A549 (cell line): ENCODE measurements around the gene NRGN.

Source experiments
- POLR2A ChIP-seq: IDR thresholded peaks from 2 replicates; pipeline ENCODE4 v1.6.1; 2012; ENCODE audit warnings: mild to moderate bottlenecking, low read length
- TP53 ChIP-seq: fragments of 250-450 bp; sonication (Bioruptor Pico); IDR thresholded peaks from 2 replicates; pipeline ENCODE4 v1.5.0; 2021; ENCODE audit warnings: mild to moderate bottlenecking, moderate library complexity
- TF ChIP-seq, protein P1 (sequence below): fragments of 200-600 bp; sonication (generic); IDR thresholded peaks from 2 replicates; pipeline ENCODE4 v1.6.1; 2016; ENCODE audit warnings: antibody characterized with exemption, mild to moderate bottlenecking, moderate library complexity
- TF ChIP-seq, protein P2 (sequence below): fragments of 250-450 bp; sonication (Bioruptor Pico); IDR thresholded peaks from 2 replicates; pipeline ENCODE4 v1.5.0; 2021; ENCODE audit warnings: mild to moderate bottlenecking, moderate library complexity, borderline replicate concordance
- TF ChIP-seq, protein P3 (sequence below): fragments of >200 bp; sonication (Bioruptor Twin); formaldehyde crosslinking; IDR thresholded peaks from 3 replicates; pipeline ENCODE4 v1.5.1; 2016

DNA sequence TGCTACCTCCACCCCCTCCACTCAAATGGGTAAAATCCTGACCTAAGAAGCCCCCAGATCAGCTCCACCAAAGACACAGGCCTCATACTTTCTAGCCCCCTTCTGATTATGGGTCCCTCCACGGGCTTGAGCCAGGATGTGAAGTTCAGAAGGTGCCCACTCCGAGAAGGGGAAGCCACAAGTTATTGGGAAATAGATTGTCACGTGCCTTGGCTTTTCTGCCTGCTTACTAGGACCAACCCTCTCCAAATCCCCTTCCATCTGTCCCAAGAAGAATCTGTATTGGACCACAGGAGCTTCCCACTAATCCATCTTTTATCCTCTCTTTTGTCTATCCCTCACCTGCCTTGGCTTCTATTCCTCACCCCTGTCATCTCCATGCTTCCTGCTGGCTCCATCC lies 3.0 kb upstream of the NRGN start:
- TF ChIP-seq, protein P1, sequence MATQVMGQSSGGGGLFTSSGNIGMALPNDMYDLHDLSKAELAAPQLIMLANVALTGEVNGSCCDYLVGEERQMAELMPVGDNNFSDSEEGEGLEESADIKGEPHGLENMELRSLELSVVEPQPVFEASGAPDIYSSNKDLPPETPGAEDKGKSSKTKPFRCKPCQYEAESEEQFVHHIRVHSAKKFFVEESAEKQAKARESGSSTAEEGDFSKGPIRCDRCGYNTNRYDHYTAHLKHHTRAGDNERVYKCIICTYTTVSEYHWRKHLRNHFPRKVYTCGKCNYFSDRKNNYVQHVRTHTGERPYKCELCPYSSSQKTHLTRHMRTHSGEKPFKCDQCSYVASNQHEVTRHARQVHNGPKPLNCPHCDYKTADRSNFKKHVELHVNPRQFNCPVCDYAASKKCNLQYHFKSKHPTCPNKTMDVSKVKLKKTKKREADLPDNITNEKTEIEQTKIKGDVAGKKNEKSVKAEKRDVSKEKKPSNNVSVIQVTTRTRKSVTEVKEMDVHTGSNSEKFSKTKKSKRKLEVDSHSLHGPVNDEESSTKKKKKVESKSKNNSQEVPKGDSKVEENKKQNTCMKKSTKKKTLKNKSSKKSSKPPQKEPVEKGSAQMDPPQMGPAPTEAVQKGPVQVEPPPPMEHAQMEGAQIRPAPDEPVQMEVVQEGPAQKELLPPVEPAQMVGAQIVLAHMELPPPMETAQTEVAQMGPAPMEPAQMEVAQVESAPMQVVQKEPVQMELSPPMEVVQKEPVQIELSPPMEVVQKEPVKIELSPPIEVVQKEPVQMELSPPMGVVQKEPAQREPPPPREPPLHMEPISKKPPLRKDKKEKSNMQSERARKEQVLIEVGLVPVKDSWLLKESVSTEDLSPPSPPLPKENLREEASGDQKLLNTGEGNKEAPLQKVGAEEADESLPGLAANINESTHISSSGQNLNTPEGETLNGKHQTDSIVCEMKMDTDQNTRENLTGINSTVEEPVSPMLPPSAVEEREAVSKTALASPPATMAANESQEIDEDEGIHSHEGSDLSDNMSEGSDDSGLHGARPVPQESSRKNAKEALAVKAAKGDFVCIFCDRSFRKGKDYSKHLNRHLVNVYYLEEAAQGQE, result no peak
- TF ChIP-seq POLR2A (no peak), TP53 (CRISPR knock-in tag) (no peak)
- TF ChIP-seq, protein P2, sequence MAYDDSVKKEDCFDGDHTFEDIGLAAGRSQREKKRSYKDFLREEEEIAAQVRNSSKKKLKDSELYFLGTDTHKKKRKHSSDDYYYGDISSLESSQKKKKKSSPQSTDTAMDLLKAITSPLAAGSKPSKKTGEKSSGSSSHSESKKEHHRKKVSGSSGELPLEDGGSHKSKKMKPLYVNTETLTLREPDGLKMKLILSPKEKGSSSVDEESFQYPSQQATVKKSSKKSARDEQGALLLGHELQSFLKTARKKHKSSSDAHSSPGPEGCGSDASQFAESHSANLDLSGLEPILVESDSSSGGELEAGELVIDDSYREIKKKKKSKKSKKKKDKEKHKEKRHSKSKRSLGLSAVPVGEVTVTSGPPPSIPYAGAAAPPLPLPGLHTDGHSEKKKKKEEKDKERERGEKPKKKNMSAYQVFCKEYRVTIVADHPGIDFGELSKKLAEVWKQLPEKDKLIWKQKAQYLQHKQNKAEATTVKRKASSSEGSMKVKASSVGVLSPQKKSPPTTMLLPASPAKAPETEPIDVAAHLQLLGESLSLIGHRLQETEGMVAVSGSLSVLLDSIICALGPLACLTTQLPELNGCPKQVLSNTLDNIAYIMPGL (CRISPR knock-in tag), result no peak
- TF ChIP-seq, protein P3, sequence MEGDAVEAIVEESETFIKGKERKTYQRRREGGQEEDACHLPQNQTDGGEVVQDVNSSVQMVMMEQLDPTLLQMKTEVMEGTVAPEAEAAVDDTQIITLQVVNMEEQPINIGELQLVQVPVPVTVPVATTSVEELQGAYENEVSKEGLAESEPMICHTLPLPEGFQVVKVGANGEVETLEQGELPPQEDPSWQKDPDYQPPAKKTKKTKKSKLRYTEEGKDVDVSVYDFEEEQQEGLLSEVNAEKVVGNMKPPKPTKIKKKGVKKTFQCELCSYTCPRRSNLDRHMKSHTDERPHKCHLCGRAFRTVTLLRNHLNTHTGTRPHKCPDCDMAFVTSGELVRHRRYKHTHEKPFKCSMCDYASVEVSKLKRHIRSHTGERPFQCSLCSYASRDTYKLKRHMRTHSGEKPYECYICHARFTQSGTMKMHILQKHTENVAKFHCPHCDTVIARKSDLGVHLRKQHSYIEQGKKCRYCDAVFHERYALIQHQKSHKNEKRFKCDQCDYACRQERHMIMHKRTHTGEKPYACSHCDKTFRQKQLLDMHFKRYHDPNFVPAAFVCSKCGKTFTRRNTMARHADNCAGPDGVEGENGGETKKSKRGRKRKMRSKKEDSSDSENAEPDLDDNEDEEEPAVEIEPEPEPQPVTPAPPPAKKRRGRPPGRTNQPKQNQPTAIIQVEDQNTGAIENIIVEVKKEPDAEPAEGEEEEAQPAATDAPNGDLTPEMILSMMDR, result no peak
